ENCODE measurements around the gene RFX1.

GRCh38 chr19:13979686-13980085 is 26.4 kb downstream of the RFX1 start:
- TF ChIP-seq CHD1 (IDR thresholded peaks at IDR 0.05; ENCODE audit: low read length): no peak
- no peak for TF ChIP-seq ARID2 (IDR thresholded peaks at IDR 0.05)
- TF ChIP-seq, protein P1, sequence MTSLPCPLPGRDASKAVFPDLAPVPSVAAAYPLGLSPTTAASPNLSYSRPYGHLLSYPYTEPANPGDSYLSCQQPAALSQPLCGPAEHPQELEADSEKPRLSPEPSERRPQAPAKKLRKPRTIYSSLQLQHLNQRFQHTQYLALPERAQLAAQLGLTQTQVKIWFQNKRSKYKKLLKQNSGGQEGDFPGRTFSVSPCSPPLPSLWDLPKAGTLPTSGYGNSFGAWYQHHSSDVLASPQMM (CRISPR knock-in tag; IDR thresholded peaks at IDR 0.05): no peak
- TF ChIP-seq, protein P2, sequence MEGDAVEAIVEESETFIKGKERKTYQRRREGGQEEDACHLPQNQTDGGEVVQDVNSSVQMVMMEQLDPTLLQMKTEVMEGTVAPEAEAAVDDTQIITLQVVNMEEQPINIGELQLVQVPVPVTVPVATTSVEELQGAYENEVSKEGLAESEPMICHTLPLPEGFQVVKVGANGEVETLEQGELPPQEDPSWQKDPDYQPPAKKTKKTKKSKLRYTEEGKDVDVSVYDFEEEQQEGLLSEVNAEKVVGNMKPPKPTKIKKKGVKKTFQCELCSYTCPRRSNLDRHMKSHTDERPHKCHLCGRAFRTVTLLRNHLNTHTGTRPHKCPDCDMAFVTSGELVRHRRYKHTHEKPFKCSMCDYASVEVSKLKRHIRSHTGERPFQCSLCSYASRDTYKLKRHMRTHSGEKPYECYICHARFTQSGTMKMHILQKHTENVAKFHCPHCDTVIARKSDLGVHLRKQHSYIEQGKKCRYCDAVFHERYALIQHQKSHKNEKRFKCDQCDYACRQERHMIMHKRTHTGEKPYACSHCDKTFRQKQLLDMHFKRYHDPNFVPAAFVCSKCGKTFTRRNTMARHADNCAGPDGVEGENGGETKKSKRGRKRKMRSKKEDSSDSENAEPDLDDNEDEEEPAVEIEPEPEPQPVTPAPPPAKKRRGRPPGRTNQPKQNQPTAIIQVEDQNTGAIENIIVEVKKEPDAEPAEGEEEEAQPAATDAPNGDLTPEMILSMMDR (IDR thresholded peaks at IDR 0.05 in 2 of 3, conservative IDR thresholded peaks at IDR 0.05 in 1 of 3; ENCODE audit: insufficient read depth in 2 of 3, low read depth in 1 of 3, low read length in 3 of 3): no peak
- TF ChIP-seq, protein P3, sequence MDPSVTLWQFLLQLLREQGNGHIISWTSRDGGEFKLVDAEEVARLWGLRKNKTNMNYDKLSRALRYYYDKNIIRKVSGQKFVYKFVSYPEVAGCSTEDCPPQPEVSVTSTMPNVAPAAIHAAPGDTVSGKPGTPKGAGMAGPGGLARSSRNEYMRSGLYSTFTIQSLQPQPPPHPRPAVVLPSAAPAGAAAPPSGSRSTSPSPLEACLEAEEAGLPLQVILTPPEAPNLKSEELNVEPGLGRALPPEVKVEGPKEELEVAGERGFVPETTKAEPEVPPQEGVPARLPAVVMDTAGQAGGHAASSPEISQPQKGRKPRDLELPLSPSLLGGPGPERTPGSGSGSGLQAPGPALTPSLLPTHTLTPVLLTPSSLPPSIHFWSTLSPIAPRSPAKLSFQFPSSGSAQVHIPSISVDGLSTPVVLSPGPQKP (CRISPR knock-in tag; IDR thresholded peaks at IDR 0.05): no peak
- TF ChIP-seq JUNB (CRISPR knock-in tag; conservative IDR thresholded peaks at IDR 0.05): no peak
- no peak for TF ChIP-seq ZKSCAN1 (IDR thresholded peaks at IDR 0.05; ENCODE audit: low read depth, low read length)
